CD8-positive, alpha-beta memory T cell (primary cell): ENCODE data around the gene LRRC8C. TPM values are rescaled to one million over a fixed set of nuclear protein-coding genes. Genes with fewer than 3 reads are reported as not detected.

Experiments used
- CTCF ChIA-PET: fragments of 350-600 bp; sonication (Branson Sonifier 250); formaldehyde crosslinking; loops from one replicate; lab custom pipeline; 2021; ENCODE audit warnings: antibody characterized with exemption; lab: Charles Lee
- POLR2A ChIA-PET: fragments of 350-600 bp; sonication (Branson Sonifier 250); formaldehyde crosslinking; loops from one replicate; lab custom pipeline; 2021; ENCODE audit warnings: antibody characterized with exemption; lab: Charles Lee
- DNase-seq, 5 donors: peaks; one replicate each; pipeline versions ENCODE4 v3.0.0 to v3.0.0-alpha.2; 2020 to 2022; ENCODE audit warnings: mixed read lengths in 1 of 5
- H3K27ac ChIP-seq: one replicate; pipeline ENCODE4 v1.7.0; 2013; ENCODE audit warnings: low read depth, mild to moderate bottlenecking, low read length, moderate library complexity
- H3K27me3 ChIP-seq: 2 replicates; pipeline ENCODE4 v1.7.0; 2013; ENCODE audit warnings: low read length, mild to moderate bottlenecking; ENCODE audit not compliant: insufficient read depth, poor library complexity, severe bottlenecking
- H3K36me3 ChIP-seq: 2 replicates; pipeline ENCODE4 v1.7.0; 2013; ENCODE audit warnings: mild to moderate bottlenecking, low read length, moderate library complexity; ENCODE audit not compliant: insufficient read depth
- H3K4me1 ChIP-seq: 2 replicates; pipeline ENCODE4 v1.7.0; 2013; ENCODE audit warnings: mild to moderate bottlenecking, low read length, moderate library complexity; ENCODE audit not compliant: insufficient read depth
- H3K4me3 ChIP-seq: 2 replicates; pipeline ENCODE4 v1.7.0; 2013; ENCODE audit warnings: mild to moderate bottlenecking, low read length
- H3K9me3 ChIP-seq: 2 replicates; pipeline ENCODE4 v1.7.0; 2013; ENCODE audit warnings: mild to moderate bottlenecking, low read length
- H3K27ac Mint-ChIP-seq, 8 donors: one replicate each; pipeline ENCODE4 v1.8.0; 2020 to 2021; ENCODE audit warnings: mixed read lengths in 8 of 8, mild to moderate bottlenecking in 6 of 8, inconsistent platforms in 3 of 8, moderate library complexity in 3 of 8
- H3K27me3 Mint-ChIP-seq, 2 donors: one replicate each; pipeline ENCODE4 v1.8.0; 2020 to 2021; ENCODE audit warnings: mixed read lengths in 2 of 2, mild to moderate bottlenecking in 1 of 2, moderate library complexity in 1 of 2
- H3K36me3 Mint-ChIP-seq, 3 donors: one replicate each; pipeline ENCODE4 v1.8.0; 2020 to 2021; ENCODE audit warnings: mixed read lengths in 3 of 3, inconsistent platforms in 1 of 3, mild to moderate bottlenecking in 1 of 3
- H3K4me1 Mint-ChIP-seq, 3 donors: one replicate each; pipeline ENCODE4 v1.8.0; 2020 to 2021; ENCODE audit warnings: mixed read lengths in 3 of 3, inconsistent platforms in 1 of 3, mild to moderate bottlenecking in 1 of 3
- H3K4me3 Mint-ChIP-seq, 7 donors: one replicate each; pipeline ENCODE4 v1.8.0; 2020 to 2021; ENCODE audit warnings: mixed read lengths in 7 of 7, mild to moderate bottlenecking in 6 of 7, moderate library complexity in 4 of 7, inconsistent platforms in 2 of 7
- H3K9me3 Mint-ChIP-seq, 5 donors: one replicate each; pipeline ENCODE4 v1.8.0; 2020 to 2022; ENCODE audit warnings: mixed read lengths in 5 of 5, mild to moderate bottlenecking in 3 of 5, moderate library complexity in 2 of 5, inconsistent platforms in 1 of 5
- polyA plus RNA-seq: library from polyadenylated mRNA; unstranded; fragments of 300-500 nt; fragmentation: Illumina TruSeq; gene quantifications from one replicate; pipeline ENCODE4 v1.2.3, GENCODE V29; 2021
- total RNA-seq, 2 experiments: library from RNA; stranded (reverse); gene quantifications; one replicate each; pipeline ENCODE4 v1.2.3, GENCODE V29; 2021

LRRC8C gene
- total and polyA plus RNA-seq, 3 experiments from 2014 or later: 19.7 to 63.5 (median 61.4) TPM

DNA sequence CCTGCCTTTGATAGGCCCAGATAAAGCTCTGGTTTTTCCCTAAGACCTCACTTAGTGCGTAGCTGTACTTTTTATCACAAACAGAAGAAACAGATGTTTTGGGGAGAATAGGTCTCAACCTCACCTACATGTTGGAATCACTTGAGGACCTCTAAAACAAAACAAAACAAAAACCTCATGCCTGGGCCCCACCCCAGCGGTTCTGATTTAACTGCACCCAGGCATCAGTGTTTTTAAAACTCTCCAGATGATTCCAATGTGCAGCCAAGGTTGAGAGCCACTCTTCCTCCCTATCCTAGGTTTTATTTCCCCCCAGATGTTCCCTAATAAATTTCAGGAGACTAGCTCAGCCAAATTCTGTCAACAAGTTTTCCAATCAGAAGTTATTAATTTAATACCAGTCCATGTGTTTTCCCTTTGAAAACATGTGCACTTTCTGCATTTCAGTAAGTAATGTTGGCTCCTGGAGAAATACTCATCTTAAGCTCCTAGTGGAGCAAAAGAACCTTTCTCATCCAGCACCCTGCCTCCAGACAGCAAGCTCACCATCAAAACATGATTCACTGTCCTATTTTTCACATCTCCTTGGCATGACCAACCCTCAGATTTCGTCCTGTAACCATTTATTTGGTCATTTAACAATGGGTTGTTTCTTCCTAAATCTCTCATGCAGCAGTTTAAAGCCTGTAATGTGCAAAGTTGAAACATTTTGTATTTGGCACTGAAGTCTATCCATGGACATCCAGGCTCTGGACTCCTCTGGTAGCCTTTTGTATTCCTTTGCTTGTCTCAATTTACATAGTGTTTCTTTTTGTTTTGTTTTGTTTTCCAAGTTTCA is 27.5 kb downstream of the LRRC8C start:
- ChIA-PET CTCF (interaction anchor here (1.4 to 5.8 kb wide), 5 partner anchors 27 to 103 kb away, joined by 3 to 38 read pairs (median 11); partner anchors contain the start of gene LRRC8C), POLR2A (interaction anchor here (1.2 to 1.5 kb wide), 4 partner anchors 10 to 103 kb away, joined by 4 to 6 read pairs (median 5); partner anchors contain the start of gene LRRC8C)
- Histone ChIP-seq H3K36me3 (no peaks in the 10 kb centered on the region), H3K4me3 (no peak overlapping the region), H3K27ac (no peak overlapping the region), H3K9me3 (no peaks in the 10 kb centered on the region), H3K27me3 (no peaks in the 10 kb centered on the region), H3K4me1 (peaks cover 56% of the 10 kb centered on the region)
- DNase-seq: no peak
- H3K27me3 Mint-ChIP-seq: no peaks in the 10 kb centered on the region
- peaks cover 9 to 25% (median 14%) of the 10 kb centered on the region in 3 donors for H3K36me3 Mint-ChIP-seq
- peak overlapping the region; percentile 4 to 85 (median 63) for H3K4me3 Mint-ChIP-seq
- H3K4me1 Mint-ChIP-seq: peaks cover 88 to 97% (median 97%) of the 10 kb centered on the region in 3 donors
- peak overlapping the region; percentile 82 to 97 (median 88) for H3K27ac Mint-ChIP-seq
- H3K9me3 Mint-ChIP-seq: peaks cover 0 to 9% (median 0%) of the 10 kb centered on the region in 5 donors

DNA sequence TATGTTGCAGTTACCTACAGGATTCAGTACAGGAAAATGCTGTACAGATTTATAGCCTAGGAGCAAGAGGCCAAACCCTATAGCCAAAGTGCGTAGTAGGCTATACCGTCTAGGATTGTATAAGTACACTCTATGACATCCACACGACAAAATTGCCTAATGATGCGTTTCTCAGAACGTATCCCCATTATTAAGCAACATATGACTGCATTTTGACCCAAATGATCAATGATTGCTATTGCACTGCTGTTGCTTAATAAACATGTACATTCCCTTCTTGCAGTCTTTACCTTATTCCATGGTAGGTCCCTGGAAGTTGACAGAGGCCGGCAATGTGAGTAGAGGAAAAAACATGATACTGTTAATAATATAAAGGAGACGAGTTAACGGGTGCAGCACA is 33.0 kb downstream of the LRRC8C start:
- no peaks in the 10 kb centered on the region for H3K27me3 Mint-ChIP-seq
- POLR2A ChIA-PET: no interaction called here

DNA sequence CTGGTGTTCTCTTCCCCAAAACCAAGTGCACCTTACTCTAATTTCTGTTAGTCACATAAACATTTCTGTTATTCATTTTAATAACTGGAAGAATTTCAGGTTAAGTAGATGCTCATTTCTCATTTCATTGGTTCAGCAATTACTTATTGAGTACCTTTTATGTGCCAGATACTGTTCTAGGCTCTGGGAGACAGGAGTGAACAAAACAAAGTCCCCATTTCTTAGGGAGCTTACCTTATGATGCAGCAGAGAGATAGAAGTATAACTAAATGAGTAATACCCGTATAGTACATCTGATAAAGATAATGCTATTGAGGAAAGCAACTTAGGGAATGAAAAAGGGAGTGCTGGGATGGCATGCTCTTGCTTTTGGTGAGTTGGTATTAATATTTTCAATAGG is 33.7 kb downstream of the LRRC8C start:
- Mint-ChIP-seq H3K9me3 (peaks cover 0 to 9% (median 0%) of the 10 kb centered on the region in 5 donors), H3K36me3 (peaks cover 7 to 29% (median 9%) of the 10 kb centered on the region in 3 donors), H3K4me1 (peaks cover 79 to 97% (median 97%) of the 10 kb centered on the region in 3 donors), H3K27ac (peak overlapping the region in 7 of 8 donors; percentile 0 to 79 (median 59)), H3K27me3 (no peaks in the 10 kb centered on the region), H3K4me3 (peak overlapping the region in 5 of 7 donors; percentile 0 to 22 (median 16))
- no peak overlapping the region for H3K27ac ChIP-seq
- no peaks in the 10 kb centered on the region for H3K36me3 ChIP-seq
- no peaks in the 10 kb centered on the region for H3K27me3 ChIP-seq
- CTCF ChIA-PET: interaction anchor here (1.0 to 1.7 kb wide), 2 partner anchors 34 to 96 kb away, joined by 4 to 8 read pairs; partner anchors contain the start of gene LRRC8C
- POLR2A ChIA-PET: no interaction called here
- H3K4me3 ChIP-seq: no peak overlapping the region
- no peak for DNase-seq
- peaks cover 57% of the 10 kb centered on the region for H3K4me1 ChIP-seq
- H3K9me3 ChIP-seq: no peaks in the 10 kb centered on the region

More for the DNA sequence above, 33.0 kb downstream of the LRRC8C start:
- no peak overlapping the region for H3K4me3 ChIP-seq
- no peaks in the 10 kb centered on the region for H3K27me3 ChIP-seq
- no peak overlapping the region for H3K27ac ChIP-seq
- H3K4me1 Mint-ChIP-seq: peaks cover 79 to 97% (median 97%) of the 10 kb centered on the region in 3 donors
- H3K9me3 Mint-ChIP-seq: peaks cover 0 to 9% (median 0%) of the 10 kb centered on the region in 5 donors
- no peaks in the 10 kb centered on the region for H3K9me3 ChIP-seq
- peak overlapping the region in 1 of 8 donors; percentile 15 for H3K27ac Mint-ChIP-seq
- H3K36me3 ChIP-seq: no peaks in the 10 kb centered on the region
- H3K36me3 Mint-ChIP-seq: peaks cover 9 to 34% (median 10%) of the 10 kb centered on the region in 3 donors
- DNase-seq: no peak
- CTCF ChIA-PET: no interaction called here
- no peak overlapping the region for H3K4me3 Mint-ChIP-seq
- peaks cover 53% of the 10 kb centered on the region for H3K4me1 ChIP-seq

DNA sequence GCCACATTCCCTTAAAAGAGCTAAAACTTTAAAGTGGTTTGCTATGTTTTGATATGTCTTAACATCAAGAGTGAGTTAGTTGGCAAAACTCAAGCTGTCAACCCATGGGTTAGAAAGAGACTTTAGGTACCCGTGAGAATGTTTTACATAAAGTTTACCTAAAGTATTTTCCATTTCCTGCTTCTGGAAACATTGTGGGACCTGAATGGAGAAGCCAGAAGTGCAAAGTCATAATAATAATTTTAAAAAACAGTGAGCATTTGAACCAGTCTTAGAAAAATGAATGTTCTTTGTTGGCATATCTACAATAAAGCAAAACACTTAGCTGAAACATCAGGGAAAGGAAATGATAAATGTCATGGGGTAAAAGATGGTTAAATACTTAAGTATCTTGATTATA is 34.8 kb downstream of the LRRC8C start:
- H3K9me3 ChIP-seq: no peaks in the 10 kb centered on the region
- Mint-ChIP-seq H3K36me3 (peaks cover 4 to 26% (median 9%) of the 10 kb centered on the region in 3 donors), H3K27ac (peak overlapping the region in 7 of 8 donors; percentile 26 to 79 (median 59)), H3K4me3 (peak overlapping the region in 1 of 7 donors; percentile 22), H3K9me3 (peaks cover 0 to 9% (median 0%) of the 10 kb centered on the region in 5 donors), H3K4me1 (peaks cover 79 to 98% (median 97%) of the 10 kb centered on the region in 3 donors), H3K27me3 (no peaks in the 10 kb centered on the region)
- POLR2A ChIA-PET: interaction anchor here (0.5 to 1.2 kb wide), 2 partner anchors 21 to 646 kb away, joined by 3 to 15 read pairs; no protein-coding TSS in a partner anchor
- no peak overlapping the region for H3K27ac ChIP-seq
- no peaks in the 10 kb centered on the region for H3K36me3 ChIP-seq
- DNase-seq: no peak
- H3K27me3 ChIP-seq: no peaks in the 10 kb centered on the region
- peaks cover 66% of the 10 kb centered on the region for H3K4me1 ChIP-seq
- no peak overlapping the region for H3K4me3 ChIP-seq
- CTCF ChIA-PET: interaction anchor here (1.2 to 1.7 kb wide), 2 partner anchors 95 to 149 kb away, joined by 3 to 8 read pairs; no protein-coding TSS in a partner anchor

DNA sequence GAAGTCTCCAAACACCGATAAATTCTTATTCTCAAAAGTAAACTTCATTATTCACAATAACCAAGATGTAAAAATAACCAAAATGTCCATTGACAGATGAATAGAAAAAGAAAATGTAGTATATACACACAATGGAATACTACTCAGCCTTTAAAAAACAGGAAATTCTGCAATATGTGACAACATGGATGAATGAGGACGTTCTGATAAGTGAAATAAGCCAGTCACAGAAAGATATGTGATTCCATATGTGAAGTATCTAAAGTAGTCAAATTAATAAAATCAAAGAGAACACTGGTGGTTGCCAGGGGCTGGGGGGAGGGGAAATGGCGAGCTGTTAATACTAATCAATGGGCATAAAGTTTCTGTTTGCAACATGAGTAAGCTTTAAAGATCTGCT is 36.0 kb downstream of the LRRC8C start:
- H3K4me3 Mint-ChIP-seq: peak overlapping the region in 3 of 7 donors; percentile 8 to 66 (median 27)
- H3K27me3 Mint-ChIP-seq: no peaks in the 10 kb centered on the region
- no peak for DNase-seq
- no peaks in the 10 kb centered on the region for H3K36me3 ChIP-seq
- no peak overlapping the region for H3K27ac ChIP-seq
- H3K4me3 ChIP-seq: no peak overlapping the region
- no peaks in the 10 kb centered on the region for H3K9me3 ChIP-seq
- ChIA-PET POLR2A (no interaction called here), CTCF (interaction anchor here (1.1 to 2.8 kb wide), 2 partner anchors 17 to 94 kb away, joined by 3 to 17 read pairs; no protein-coding TSS in a partner anchor)
- H3K4me1 Mint-ChIP-seq: peaks cover 85 to 100% (median 99%) of the 10 kb centered on the region in 3 donors
- H3K36me3 Mint-ChIP-seq: peaks cover 6 to 25% (median 8%) of the 10 kb centered on the region in 3 donors
- H3K27ac Mint-ChIP-seq: peak overlapping the region in 7 of 8 donors; percentile 35 to 88 (median 67)
- H3K27me3 ChIP-seq: no peaks in the 10 kb centered on the region
- H3K9me3 Mint-ChIP-seq: peaks cover 0 to 7% (median 0%) of the 10 kb centered on the region in 5 donors
- peaks cover 78% of the 10 kb centered on the region for H3K4me1 ChIP-seq

DNA sequence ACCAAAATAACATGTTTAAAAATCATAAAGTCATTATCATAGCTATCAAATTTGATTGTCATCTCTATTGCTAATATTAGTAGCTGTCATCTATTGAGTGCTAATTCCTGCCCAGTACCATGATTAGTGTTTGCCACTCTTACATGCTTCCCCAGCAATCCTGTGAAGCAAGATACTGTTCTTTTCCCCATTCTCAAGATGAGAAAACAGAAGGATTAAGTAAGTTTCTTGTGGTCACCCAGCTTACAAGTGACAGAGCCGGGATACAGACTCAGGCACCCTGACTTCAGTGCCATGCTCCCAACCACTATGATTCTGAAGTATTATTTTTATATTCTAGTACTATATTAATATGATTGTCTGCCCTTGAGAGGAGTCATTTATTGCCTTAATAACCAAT is 36.5 kb downstream of the LRRC8C start:
- H3K4me1 ChIP-seq: peaks cover 78% of the 10 kb centered on the region
- DNase-seq: no peak
- H3K4me3 ChIP-seq: no peak overlapping the region
- Mint-ChIP-seq H3K9me3 (peaks cover 0 to 2% (median 0%) of the 10 kb centered on the region in 5 donors), H3K27ac (peak overlapping the region; percentile 10 to 88 (median 69)), H3K36me3 (peaks cover under 1 to 23% (median 8%) of the 10 kb centered on the region in 3 donors), H3K4me1 (peaks cover 85 to 100% (median 99%) of the 10 kb centered on the region in 3 donors), H3K4me3 (peak overlapping the region in 5 of 7 donors; percentile 12 to 66 (median 47)), H3K27me3 (no peaks in the 10 kb centered on the region)
- H3K36me3 ChIP-seq: no peaks in the 10 kb centered on the region
- H3K27me3 ChIP-seq: no peaks in the 10 kb centered on the region
- no peaks in the 10 kb centered on the region for H3K9me3 ChIP-seq
- H3K27ac ChIP-seq: peak overlapping the region; percentile 39
- POLR2A ChIA-PET: interaction anchor here (0.9 to 1.2 kb wide), 2 partner anchors 10 to 50 kb away, joined by 3 to 4 read pairs; no protein-coding TSS in a partner anchor
- CTCF ChIA-PET: interaction anchor here (1.1 to 2.8 kb wide), 2 partner anchors 17 to 94 kb away, joined by 3 to 17 read pairs; no protein-coding TSS in a partner anchor

DNA sequence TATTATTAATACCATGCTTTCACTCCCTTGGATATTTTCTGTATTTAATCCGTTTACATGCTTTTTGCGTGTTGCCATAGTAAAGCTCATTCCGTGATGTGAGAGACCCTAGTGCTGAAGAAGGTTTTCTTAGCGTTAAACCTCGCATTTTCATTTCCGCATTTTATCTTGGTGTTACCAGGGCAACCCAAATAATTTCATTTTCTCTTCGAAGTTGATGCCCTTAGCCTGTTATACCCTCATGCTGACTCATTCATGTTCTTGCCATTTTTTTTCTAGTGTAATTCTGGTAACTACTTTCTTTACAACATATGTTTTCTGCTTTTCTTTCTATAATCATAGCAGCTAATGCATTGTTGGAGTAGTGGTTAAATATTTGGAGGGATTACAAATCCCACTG is 37.2 kb downstream of the LRRC8C start:
- peaks cover 85 to 100% (median 99%) of the 10 kb centered on the region in 3 donors for H3K4me1 Mint-ChIP-seq
- Histone ChIP-seq H3K9me3 (no peaks in the 10 kb centered on the region), H3K27ac (peak overlapping the region; percentile 39), H3K36me3 (no peaks in the 10 kb centered on the region), H3K4me3 (no peak overlapping the region), H3K27me3 (no peaks in the 10 kb centered on the region), H3K4me1 (peaks cover 81% of the 10 kb centered on the region)
- H3K27me3 Mint-ChIP-seq: no peaks in the 10 kb centered on the region
- H3K27ac Mint-ChIP-seq: peak overlapping the region; percentile 27 to 88 (median 69)
- DNase-seq: peak in 4 of 5 donors; percentile 1 to 70 (median 42)
- peak overlapping the region; percentile 13 to 66 (median 52) for H3K4me3 Mint-ChIP-seq
- H3K36me3 Mint-ChIP-seq: peaks cover 0 to 27% (median 8%) of the 10 kb centered on the region in 3 donors
- H3K9me3 Mint-ChIP-seq: no peaks in the 10 kb centered on the region
- CTCF ChIA-PET: interaction anchor here (2.8 kb wide), 1 partner anchor 93 kb away, joined by 17 read pairs; no protein-coding TSS in a partner anchor
- POLR2A ChIA-PET: interaction anchor here (0.9 to 1.2 kb wide), 2 partner anchors 11 to 49 kb away, joined by 3 to 4 read pairs; no protein-coding TSS in a partner anchor
